KMS-11 (cell line): ENCODE data around the gene UBE2F.

Experiments
- H2AFZ ChIP-seq: fragments of 200-600 bp; sonication (generic); 2 replicates; pipeline ENCODE4 v1.6.1; 2016; ENCODE audit warnings: antibody characterized with exemption, mixed run types, low read depth
- H3K27ac ChIP-seq: fragments of 200-600 bp; sonication (generic); 2 replicates; pipeline ENCODE4 v1.6.1; 2016; ENCODE audit warnings: mild to moderate bottlenecking, mixed run types
- H3K27me3 ChIP-seq: fragments of 200-600 bp; sonication (generic); 2 replicates; pipeline ENCODE4 v1.6.1; 2017; ENCODE audit warnings: mild to moderate bottlenecking, low read depth, mixed run types, moderate library complexity; ENCODE audit not compliant: insufficient read depth
- H3K36me3 ChIP-seq: fragments of 200-600 bp; sonication (generic); 2 replicates; pipeline ENCODE4 v1.6.1; 2017; ENCODE audit warnings: mild to moderate bottlenecking, mixed run types; ENCODE audit not compliant: insufficient read depth
- H3K4me1 ChIP-seq: fragments of 200-600 bp; sonication (generic); 2 replicates; pipeline ENCODE4 v1.6.1; 2016; ENCODE audit warnings: mild to moderate bottlenecking, low read depth, mixed run types; ENCODE audit not compliant: poor library complexity, severe bottlenecking
- H3K4me2 ChIP-seq: fragments of 200-600 bp; sonication (generic); 2 replicates; pipeline ENCODE4 v1.7.0; 2016; ENCODE audit warnings: mild to moderate bottlenecking, mixed run types
- H3K4me3 ChIP-seq: fragments of 200-600 bp; sonication (generic); IDR thresholded peaks from 2 replicates; pipeline ENCODE4 v1.6.1; 2017; ENCODE audit warnings: low read depth, low read length, mixed read lengths; ENCODE audit not compliant: insufficient read depth
- H3K79me2 ChIP-seq: fragments of 200-600 bp; sonication (generic); 2 replicates; pipeline ENCODE4 v1.6.1; 2016; ENCODE audit warnings: low read depth, mixed run types; ENCODE audit not compliant: insufficient read depth
- H3K9ac ChIP-seq: fragments of 200-600 bp; sonication (generic); 2 replicates; pipeline ENCODE4 v1.6.1; 2016; ENCODE audit warnings: mild to moderate bottlenecking, mixed run types
- H4K20me1 ChIP-seq: fragments of 200-600 bp; sonication (generic); 2 replicates; pipeline ENCODE4 v1.6.1; 2016; ENCODE audit warnings: mild to moderate bottlenecking, mixed run types; ENCODE audit not compliant: insufficient read depth
- CTCF ChIP-seq: fragments of 200-600 bp; sonication (generic); conservative IDR thresholded peaks from 2 replicates; pipeline ENCODE4 v1.6.1; 2017; ENCODE audit warnings: low read depth, mild to moderate bottlenecking, antibody characterized with exemption, low read length, moderate library complexity, mixed read lengths

The UBE2F gene

GRCh38 chr2:238060542-238061314 lies 93.9 kb downstream of the UBE2F start, which contains the start of gene SCLY:
TSS of gene SCLY (plus strand) at chr2:238061001. CDS start at chr2:238061055, 54 bp downstream.
- Histone ChIP-seq H3K27ac (peak within 1 kb of the TSS; percentile 39; the same call in 1 of the 2 replicates), H3K4me2 (peak within 1 kb of the TSS; percentile 94), H3K4me3 (peak within 1 kb of the TSS; percentile 77), H3K4me1 (peaks cover 31% of the 10 kb centered on the region), H3K9ac (peak within 1 kb of the TSS; percentile 83), H3K79me2 (0 out of 2 replicates have a peak, but pooled peaks cover 4% of the 10 kb centered on the region), H2AFZ (peak within 1 kb of the TSS; percentile 98), H4K20me1 (no peaks in the 10 kb centered on the region), H3K36me3 (no peaks in the 10 kb centered on the region), H3K27me3 (no peaks in the 10 kb centered on the region)
- TF ChIP-seq CTCF = no peak

GRCh38 chr2:238061315-238062202 lies 94.7 kb downstream of the UBE2F start:
- Histone ChIP-seq H3K79me2 (0 out of 2 replicates have a peak, but pooled peaks cover 4% of the 10 kb centered on the region), H3K4me2 (peak overlapping the region; percentile 94), H3K9ac (peak overlapping the region; percentile 83), H3K36me3 (no peaks in the 10 kb centered on the region), H3K27me3 (no peaks in the 10 kb centered on the region), H3K4me3 (no peak overlapping the region), H3K27ac (no peak overlapping the region; the same call in 1 of the 2 replicates), H3K4me1 (peaks cover 36% of the 10 kb centered on the region), H2AFZ (peak overlapping the region; percentile 98), H4K20me1 (no peaks in the 10 kb centered on the region)
- no peak for TF ChIP-seq CTCF

GRCh38 chr2:238063414-238064189 lies 96.8 kb downstream of the UBE2F start:
- Histone ChIP-seq H3K4me1 (peaks cover 39% of the 10 kb centered on the region), H3K9ac (no peak overlapping the region), H3K36me3 (no peaks in the 10 kb centered on the region), H3K27me3 (no peaks in the 10 kb centered on the region), H3K4me2 (peak overlapping the region; percentile 21; the same call in 1 of the 2 replicates), H3K79me2 (0 out of 2 replicates have a peak, but pooled peaks cover 4% of the 10 kb centered on the region), H4K20me1 (no peaks in the 10 kb centered on the region), H3K4me3 (no peak overlapping the region), H2AFZ (no peak overlapping the region), H3K27ac (no peak overlapping the region)
- no peak for TF ChIP-seq CTCF

GRCh38 chr2:238064376-238064775 lies 97.6 kb downstream of the UBE2F start:
- Histone ChIP-seq H3K27ac (no peak overlapping the region), H3K79me2 (0 out of 2 replicates have a peak, but pooled peaks cover 4% of the 10 kb centered on the region), H2AFZ (no peak overlapping the region), H3K36me3 (no peaks in the 10 kb centered on the region), H3K4me1 (peaks cover 47% of the 10 kb centered on the region), H3K9ac (no peak overlapping the region), H3K27me3 (no peaks in the 10 kb centered on the region), H3K4me3 (no peak overlapping the region), H3K4me2 (no peak overlapping the region), H4K20me1 (no peaks in the 10 kb centered on the region)
- no peak for TF ChIP-seq CTCF
